H9 (cell line): ENCODE measurements around the gene WDHD1. TPM values are rescaled to one million over a fixed set of nuclear protein-coding genes. Genes with fewer than 3 reads are reported as not detected.
A peak's percentile ranks its signal among the peaks of the same experiment; 100 is the strongest.

Experiments
- DNase-seq: peaks from one replicate; pipeline ENCODE4 v3.0.0-alpha.2; 2017
- H2AFZ ChIP-seq: one replicate; pipeline ENCODE4 v1.6.1; 2013; ENCODE audit warnings: mild to moderate bottlenecking, low read length, control low read depth, moderate library complexity
- H2AK5ac ChIP-seq: 2 replicates; pipeline ENCODE4 v1.6.1; 2013; ENCODE audit warnings: low read length, control low read depth, mixed read lengths; ENCODE audit not compliant: insufficient read length
- H2BK120ac ChIP-seq: one replicate; pipeline ENCODE4 v1.6.1; 2013; ENCODE audit warnings: low read depth, mild to moderate bottlenecking, low read length, control low read depth, inconsistent platforms; ENCODE audit not compliant: poor library complexity, severe bottlenecking
- H2BK12ac ChIP-seq: 2 replicates; pipeline ENCODE4 v1.6.1; 2013; ENCODE audit warnings: low read length, control low read depth, mixed read lengths, low read depth; ENCODE audit not compliant: insufficient read length
- H2BK15ac ChIP-seq: 2 replicates; pipeline ENCODE4 v1.6.1; 2013; ENCODE audit warnings: low read depth, low read length, control low read depth
- H2BK20ac ChIP-seq: one replicate; pipeline ENCODE4 v1.6.1; 2013; ENCODE audit warnings: low read depth, mild to moderate bottlenecking, low read length, control low read depth, inconsistent platforms; ENCODE audit not compliant: poor library complexity, severe bottlenecking
- H2BK5ac ChIP-seq: 2 replicates; pipeline ENCODE4 v1.6.1; 2013; ENCODE audit warnings: low read length, control low read depth, mixed read lengths; ENCODE audit not compliant: insufficient read length
- H3K14ac ChIP-seq: 2 replicates; pipeline ENCODE4 v1.6.1; 2013; ENCODE audit warnings: low read length, control low read depth; ENCODE audit not compliant: insufficient read depth
- H3K18ac ChIP-seq: 2 replicates; pipeline ENCODE4 v1.6.1; 2013; ENCODE audit warnings: low read depth, mild to moderate bottlenecking, mixed read lengths, low read length, control low read depth; ENCODE audit not compliant: insufficient read length
- H3K23ac ChIP-seq: 2 replicates; pipeline ENCODE4 v1.6.1; 2013; ENCODE audit warnings: low read length, control low read depth, mixed read lengths, low read depth; ENCODE audit not compliant: insufficient read length
- H3K23me2 ChIP-seq: 2 replicates; pipeline ENCODE4 v1.6.1; 2013; ENCODE audit warnings: low read depth, mild to moderate bottlenecking, mixed read lengths, low read length, control low read depth; ENCODE audit not compliant: insufficient read length, poor library complexity, severe bottlenecking
- H3K27ac ChIP-seq: 2 replicates; pipeline ENCODE4 v1.5.1; 2013; ENCODE audit warnings: low read length, control low read depth, mixed read lengths, low read depth; ENCODE audit not compliant: insufficient read length
- H3K27me3 ChIP-seq: 2 replicates; pipeline ENCODE4 v1.6.1; 2013; ENCODE audit warnings: low read length, control low read depth, inconsistent platforms; ENCODE audit not compliant: insufficient read depth
- H3K4ac ChIP-seq: 2 replicates; pipeline ENCODE4 v1.6.1; 2013; ENCODE audit warnings: low read depth, mild to moderate bottlenecking, control low read depth, inconsistent platforms, low read length, moderate library complexity
- H3K4me1 ChIP-seq: 2 replicates; pipeline ENCODE4 v1.6.1; 2013; ENCODE audit warnings: low read length, control low read depth, inconsistent platforms; ENCODE audit not compliant: insufficient read depth
- H3K4me2 ChIP-seq: 2 replicates; pipeline ENCODE4 v1.6.1; 2013; ENCODE audit warnings: low read length, control low read depth, mixed read lengths; ENCODE audit not compliant: insufficient read length, insufficient read depth
- H3K56ac ChIP-seq: 2 replicates; pipeline ENCODE4 v1.6.1; 2013; ENCODE audit warnings: low read depth, mild to moderate bottlenecking, mixed read lengths, low read length, control low read depth; ENCODE audit not compliant: insufficient read length
- H3K79me1 ChIP-seq: 2 replicates; pipeline ENCODE4 v1.6.1; 2013; ENCODE audit warnings: low read depth, mild to moderate bottlenecking, moderate library complexity, low read length, control low read depth, inconsistent platforms; ENCODE audit not compliant: insufficient read depth, poor library complexity, severe bottlenecking
- H3K79me2 ChIP-seq: 2 replicates; pipeline ENCODE4 v1.6.1; 2013; ENCODE audit warnings: low read length, control low read depth, inconsistent platforms; ENCODE audit not compliant: insufficient read depth
- H3K9ac ChIP-seq: 2 replicates; pipeline ENCODE4 v1.6.1; 2013; ENCODE audit warnings: low read length, control low read depth, mixed read lengths; ENCODE audit not compliant: insufficient read length; ENCODE audit errors: extremely low read depth
- H3K9me3 ChIP-seq: one replicate; pipeline ENCODE4 v1.6.1; 2013; ENCODE audit warnings: low read depth, low read length, inconsistent platforms; ENCODE audit not compliant: control insufficient read depth
- H3T11ph ChIP-seq: one replicate; pipeline ENCODE4 v1.6.1; 2013; ENCODE audit warnings: mild to moderate bottlenecking, low read length, control low read depth, inconsistent platforms
- H4K20me1 ChIP-seq: one replicate; pipeline ENCODE4 v1.6.1; 2013; ENCODE audit not compliant: control insufficient read depth, insufficient read length, insufficient read depth
- H4K5ac ChIP-seq: 2 replicates; pipeline ENCODE4 v1.6.1; 2013; ENCODE audit warnings: low read depth, mild to moderate bottlenecking, mixed read lengths, low read length, control low read depth; ENCODE audit not compliant: insufficient read length
- H4K8ac ChIP-seq: replicated peaks from 2 replicates; pipeline ENCODE4 v1.6.1; 2013; ENCODE audit warnings: low read length, control low read depth, mixed read lengths, low read depth; ENCODE audit not compliant: insufficient read length
- H4K91ac ChIP-seq: 2 replicates; pipeline ENCODE4 v1.6.1; 2013; ENCODE audit warnings: low read depth, mild to moderate bottlenecking, moderate library complexity, mixed read lengths, low read length, control low read depth; ENCODE audit not compliant: insufficient read length
- H3K27ac Mint-ChIP-seq, 3 experiments: 2 replicates in 2 of 3; 3 replicates in 1 of 3; pipeline ENCODE4 v1.8.0; 2020 to 2021; ENCODE audit warnings: mixed read lengths in 3 of 3, mild to moderate bottlenecking in 1 of 3, moderate library complexity in 1 of 3
- H3K27me3 Mint-ChIP-seq: 2 replicates; pipeline ENCODE4 v1.8.0; 2021; ENCODE audit warnings: low read depth, mild to moderate bottlenecking, moderate library complexity, mixed read lengths
- H3K36me3 Mint-ChIP-seq, 3 experiments: 2 replicates in 2 of 3; 3 replicates in 1 of 3; pipeline ENCODE4 v1.8.0; 2020 to 2021; ENCODE audit warnings: low read depth in 3 of 3, mixed read lengths in 3 of 3; ENCODE audit not compliant: insufficient read depth in 1 of 3
- H3K4me1 Mint-ChIP-seq, 2 experiments: 2 replicates each; pipeline ENCODE4 v1.8.0; 2020; ENCODE audit warnings: mixed read lengths in 2 of 2
- H3K4me3 Mint-ChIP-seq, 2 experiments: 2 replicates in 1 of 2; 3 replicates in 1 of 2; pipeline ENCODE4 v1.8.0; 2020 to 2021; ENCODE audit warnings: mild to moderate bottlenecking in 2 of 2, mixed read lengths in 2 of 2, moderate library complexity in 1 of 2
- H3K9me3 Mint-ChIP-seq, 2 experiments: 2 replicates in 1 of 2; 3 replicates in 1 of 2; pipeline ENCODE4 v1.8.0; 2020; ENCODE audit warnings: mild to moderate bottlenecking in 2 of 2, mixed read lengths in 2 of 2, moderate library complexity in 1 of 2
- WGBS: extraction: QIAGEN DNeasy Blood & Tissue Kit; methylation state at CpG from one replicate; pipeline ENCODE4 v1.1.7; 2013; ENCODE audit warnings: missing lambda C conversion rate, low lambda C conversion rate, mixed read lengths; ENCODE audit not compliant: insufficient read length; ENCODE audit errors: extremely low coverage; 5-methylcytosine and 5-hydroxymethylcytosine counted together
- total RNA-seq: library from RNA; stranded (reverse); gene quantifications from 2 replicates; pipeline ENCODE4 v1.2.1, GENCODE V29; 2021
- TF ChIP-seq, protein P1 (sequence below): fragments of 200-600 bp; sonication (generic); conservative IDR thresholded peaks from 3 replicates; pipeline ENCODE4 v1.8.0; 2021; ENCODE audit warnings: antibody characterized with exemption, mild to moderate bottlenecking

Gene WDHD1
- total RNA-seq, 1 experiment from 2014 or later: 93.7 TPM

DNA sequence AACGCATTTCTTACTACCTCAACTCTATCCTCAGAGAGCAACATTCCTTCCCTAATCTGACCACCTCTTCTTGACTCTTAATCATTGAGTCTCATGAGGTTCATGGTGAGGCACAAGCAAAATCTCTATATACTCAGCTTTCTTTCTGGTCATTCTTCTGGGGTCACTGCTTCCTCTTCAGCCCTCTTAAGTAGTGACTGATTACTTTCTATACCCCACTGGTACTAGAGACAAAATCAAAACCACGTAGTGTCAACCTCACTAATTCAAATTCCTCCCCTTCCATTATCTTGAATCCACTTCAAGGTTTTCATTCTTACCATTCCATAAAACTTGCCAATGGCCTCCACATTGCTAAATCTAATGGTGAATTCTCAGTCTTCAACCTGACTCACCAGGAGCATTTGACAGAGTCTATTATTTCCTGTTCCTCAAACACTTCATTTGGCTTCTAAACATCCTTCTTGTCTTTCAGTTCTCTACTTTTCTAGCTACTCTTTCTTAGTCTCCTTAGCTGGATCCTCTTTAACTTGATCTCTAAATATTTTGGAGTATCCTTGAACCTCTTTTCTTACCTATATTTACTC, 6.8 kb downstream of the WDHD1 start:
- no peak overlapping the region for H2BK15ac ChIP-seq
- Mint-ChIP-seq H3K9me3 (no peaks in the 10 kb centered on the region), H3K4me1 (peaks cover 26 to 27% of the 10 kb centered on the region in 2 experiments), H3K27me3 (no peaks in the 10 kb centered on the region), H3K27ac (peak overlapping the region in 1 of 3 experiments; percentile 26; a peak in 3 of 7 replicates), H3K4me3 (no peak overlapping the region), H3K36me3 (peaks cover 17 to 72% (median 67%) of the 10 kb centered on the region in 3 experiments)
- H4K5ac ChIP-seq: no peak overlapping the region
- H3K4me2 ChIP-seq: no peak overlapping the region
- no CpG with 5 or more reads among the region's 2 CpGs for WGBS
- peaks cover 4% of the 10 kb centered on the region; the same call in 1 of the 2 replicates for H3K79me2 ChIP-seq
- no peaks in the 10 kb centered on the region for H3K4me1 ChIP-seq
- H2AFZ ChIP-seq: no peak overlapping the region
- H2BK12ac ChIP-seq: no peak overlapping the region
- DNase-seq: no peak
- H3K79me1 ChIP-seq: no peaks in the 10 kb centered on the region
- no peak overlapping the region for H3K4ac ChIP-seq
- no peak overlapping the region for H2AK5ac ChIP-seq
- H3K14ac ChIP-seq: no peak overlapping the region
- H2BK120ac ChIP-seq: no peak overlapping the region
- no peak overlapping the region for H4K91ac ChIP-seq
- no peak overlapping the region for H3K27ac ChIP-seq
- no peak overlapping the region for H3K18ac ChIP-seq
- no peak overlapping the region for H3K56ac ChIP-seq
- no peaks in the 10 kb centered on the region for H3K27me3 ChIP-seq
- no peaks in the 10 kb centered on the region for H3K9me3 ChIP-seq
- H3K9ac ChIP-seq: no peak overlapping the region
- TF ChIP-seq, protein P1, sequence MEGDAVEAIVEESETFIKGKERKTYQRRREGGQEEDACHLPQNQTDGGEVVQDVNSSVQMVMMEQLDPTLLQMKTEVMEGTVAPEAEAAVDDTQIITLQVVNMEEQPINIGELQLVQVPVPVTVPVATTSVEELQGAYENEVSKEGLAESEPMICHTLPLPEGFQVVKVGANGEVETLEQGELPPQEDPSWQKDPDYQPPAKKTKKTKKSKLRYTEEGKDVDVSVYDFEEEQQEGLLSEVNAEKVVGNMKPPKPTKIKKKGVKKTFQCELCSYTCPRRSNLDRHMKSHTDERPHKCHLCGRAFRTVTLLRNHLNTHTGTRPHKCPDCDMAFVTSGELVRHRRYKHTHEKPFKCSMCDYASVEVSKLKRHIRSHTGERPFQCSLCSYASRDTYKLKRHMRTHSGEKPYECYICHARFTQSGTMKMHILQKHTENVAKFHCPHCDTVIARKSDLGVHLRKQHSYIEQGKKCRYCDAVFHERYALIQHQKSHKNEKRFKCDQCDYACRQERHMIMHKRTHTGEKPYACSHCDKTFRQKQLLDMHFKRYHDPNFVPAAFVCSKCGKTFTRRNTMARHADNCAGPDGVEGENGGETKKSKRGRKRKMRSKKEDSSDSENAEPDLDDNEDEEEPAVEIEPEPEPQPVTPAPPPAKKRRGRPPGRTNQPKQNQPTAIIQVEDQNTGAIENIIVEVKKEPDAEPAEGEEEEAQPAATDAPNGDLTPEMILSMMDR: no peak
- no peak overlapping the region for H3K23ac ChIP-seq
- no peak overlapping the region for H4K8ac ChIP-seq
- H3K23me2 ChIP-seq: no peaks in the 10 kb centered on the region
- no peak overlapping the region for H2BK5ac ChIP-seq
- no peaks in the 10 kb centered on the region for H4K20me1 ChIP-seq
- H3T11ph ChIP-seq: no peak overlapping the region
- no peak overlapping the region for H2BK20ac ChIP-seq
